HL-60 (cell line): ENCODE results near the gene FNDC5.

Source experiments
- DNase-seq, 2 experiments: peaks; one replicate each; pipeline ENCODE4 v3.0.0-alpha.2; 2010 to 2020; ENCODE audit warnings: low read depth in 1 of 2, low spot score in 1 of 2
- H3K27ac ChIP-seq: fragments of 250-450 bp; sonication (Bioruptor Pico); replicated peaks from 2 replicates; pipeline ENCODE4 v1.5.1; 2020; ENCODE audit warnings: mild to moderate bottlenecking, moderate library complexity
- H3K27me3 ChIP-seq: fragments of 250-450 bp; sonication (Bioruptor Pico); 2 replicates; pipeline ENCODE4 v1.5.1; 2021; ENCODE audit warnings: mild to moderate bottlenecking, moderate library complexity; ENCODE audit not compliant: insufficient read depth, poor library complexity, severe bottlenecking
- H3K4me3 ChIP-seq: replicated peaks from 2 replicates; pipeline ENCODE4 v1.5.1; 2011; ENCODE audit warnings: mild to moderate bottlenecking, control low read depth, low read length; ENCODE audit not compliant: insufficient read depth
- GABPA ChIP-seq: IDR thresholded peaks from 2 replicates; pipeline ENCODE4 v1.6.1; 2012; ENCODE audit warnings: low read depth
- POLR2AphosphoS5 ChIP-seq: IDR thresholded peaks from 2 replicates; pipeline ENCODE4 v1.6.1; 2012; ENCODE audit warnings: low read depth
- SPI1 ChIP-seq: IDR thresholded peaks from 2 replicates; pipeline ENCODE4 v1.6.1; 2012; ENCODE audit warnings: low read depth, mild to moderate bottlenecking, borderline replicate concordance
- TF ChIP-seq, protein P1 (sequence below): IDR thresholded peaks from 2 replicates; pipeline ENCODE4 v1.6.1; 2012; ENCODE audit warnings: low read depth; ENCODE audit not compliant: insufficient replicate concordance
- TF ChIP-seq, protein P2 (sequence below): IDR thresholded peaks from one replicate; pipeline ENCODE4 v1.5.1; 2011; ENCODE audit warnings: low read length, control low read depth, inconsistent platforms; ENCODE audit not compliant: insufficient read depth

FNDC5 gene

DNA sequence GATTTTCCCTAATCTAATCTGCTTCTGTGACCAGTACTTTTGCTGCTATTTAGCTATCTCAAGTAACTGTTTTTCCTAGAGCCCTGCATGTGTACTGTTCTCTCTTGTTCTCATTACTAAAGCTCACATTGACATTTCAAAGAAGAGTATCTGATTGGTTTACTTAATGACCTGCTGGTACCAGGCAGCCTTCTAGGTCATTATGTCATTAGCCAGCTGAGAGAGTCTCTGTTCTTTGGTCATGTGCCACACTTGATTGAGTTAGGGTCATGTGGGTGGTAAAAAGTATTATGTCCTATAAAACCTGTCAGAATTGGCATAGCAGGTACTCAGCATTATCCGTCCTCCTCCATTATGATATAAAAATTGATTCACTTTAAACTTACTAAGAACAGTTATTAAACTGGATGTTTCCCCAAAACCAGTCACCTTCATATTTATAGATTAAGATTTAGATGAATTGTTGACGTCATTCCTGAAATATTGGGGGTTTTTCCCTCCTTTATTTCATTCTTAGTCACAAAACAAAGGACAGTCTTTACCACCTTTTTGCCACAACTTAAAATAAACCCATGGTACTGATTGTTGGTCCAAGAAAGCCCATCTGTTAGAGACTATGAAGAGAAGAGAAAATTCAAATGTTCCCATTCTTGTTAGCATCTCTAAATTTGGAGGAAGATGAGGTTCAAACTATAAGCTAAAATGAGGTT, 22.2 kb downstream of the FNDC5 start:
- no peak overlapping the region for H3K27ac ChIP-seq
- TF ChIP-seq GABPA = no peak
- no peak for TF ChIP-seq POLR2AphosphoS5
- TF ChIP-seq, protein P1, sequence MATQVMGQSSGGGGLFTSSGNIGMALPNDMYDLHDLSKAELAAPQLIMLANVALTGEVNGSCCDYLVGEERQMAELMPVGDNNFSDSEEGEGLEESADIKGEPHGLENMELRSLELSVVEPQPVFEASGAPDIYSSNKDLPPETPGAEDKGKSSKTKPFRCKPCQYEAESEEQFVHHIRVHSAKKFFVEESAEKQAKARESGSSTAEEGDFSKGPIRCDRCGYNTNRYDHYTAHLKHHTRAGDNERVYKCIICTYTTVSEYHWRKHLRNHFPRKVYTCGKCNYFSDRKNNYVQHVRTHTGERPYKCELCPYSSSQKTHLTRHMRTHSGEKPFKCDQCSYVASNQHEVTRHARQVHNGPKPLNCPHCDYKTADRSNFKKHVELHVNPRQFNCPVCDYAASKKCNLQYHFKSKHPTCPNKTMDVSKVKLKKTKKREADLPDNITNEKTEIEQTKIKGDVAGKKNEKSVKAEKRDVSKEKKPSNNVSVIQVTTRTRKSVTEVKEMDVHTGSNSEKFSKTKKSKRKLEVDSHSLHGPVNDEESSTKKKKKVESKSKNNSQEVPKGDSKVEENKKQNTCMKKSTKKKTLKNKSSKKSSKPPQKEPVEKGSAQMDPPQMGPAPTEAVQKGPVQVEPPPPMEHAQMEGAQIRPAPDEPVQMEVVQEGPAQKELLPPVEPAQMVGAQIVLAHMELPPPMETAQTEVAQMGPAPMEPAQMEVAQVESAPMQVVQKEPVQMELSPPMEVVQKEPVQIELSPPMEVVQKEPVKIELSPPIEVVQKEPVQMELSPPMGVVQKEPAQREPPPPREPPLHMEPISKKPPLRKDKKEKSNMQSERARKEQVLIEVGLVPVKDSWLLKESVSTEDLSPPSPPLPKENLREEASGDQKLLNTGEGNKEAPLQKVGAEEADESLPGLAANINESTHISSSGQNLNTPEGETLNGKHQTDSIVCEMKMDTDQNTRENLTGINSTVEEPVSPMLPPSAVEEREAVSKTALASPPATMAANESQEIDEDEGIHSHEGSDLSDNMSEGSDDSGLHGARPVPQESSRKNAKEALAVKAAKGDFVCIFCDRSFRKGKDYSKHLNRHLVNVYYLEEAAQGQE = no peak
- TF ChIP-seq, protein P2, sequence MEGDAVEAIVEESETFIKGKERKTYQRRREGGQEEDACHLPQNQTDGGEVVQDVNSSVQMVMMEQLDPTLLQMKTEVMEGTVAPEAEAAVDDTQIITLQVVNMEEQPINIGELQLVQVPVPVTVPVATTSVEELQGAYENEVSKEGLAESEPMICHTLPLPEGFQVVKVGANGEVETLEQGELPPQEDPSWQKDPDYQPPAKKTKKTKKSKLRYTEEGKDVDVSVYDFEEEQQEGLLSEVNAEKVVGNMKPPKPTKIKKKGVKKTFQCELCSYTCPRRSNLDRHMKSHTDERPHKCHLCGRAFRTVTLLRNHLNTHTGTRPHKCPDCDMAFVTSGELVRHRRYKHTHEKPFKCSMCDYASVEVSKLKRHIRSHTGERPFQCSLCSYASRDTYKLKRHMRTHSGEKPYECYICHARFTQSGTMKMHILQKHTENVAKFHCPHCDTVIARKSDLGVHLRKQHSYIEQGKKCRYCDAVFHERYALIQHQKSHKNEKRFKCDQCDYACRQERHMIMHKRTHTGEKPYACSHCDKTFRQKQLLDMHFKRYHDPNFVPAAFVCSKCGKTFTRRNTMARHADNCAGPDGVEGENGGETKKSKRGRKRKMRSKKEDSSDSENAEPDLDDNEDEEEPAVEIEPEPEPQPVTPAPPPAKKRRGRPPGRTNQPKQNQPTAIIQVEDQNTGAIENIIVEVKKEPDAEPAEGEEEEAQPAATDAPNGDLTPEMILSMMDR = no peak
- TF ChIP-seq SPI1 = no peak
- DNase-seq = no peak
- no peaks in the 10 kb centered on the region for H3K27me3 ChIP-seq
- no peak overlapping the region for H3K4me3 ChIP-seq

DNA sequence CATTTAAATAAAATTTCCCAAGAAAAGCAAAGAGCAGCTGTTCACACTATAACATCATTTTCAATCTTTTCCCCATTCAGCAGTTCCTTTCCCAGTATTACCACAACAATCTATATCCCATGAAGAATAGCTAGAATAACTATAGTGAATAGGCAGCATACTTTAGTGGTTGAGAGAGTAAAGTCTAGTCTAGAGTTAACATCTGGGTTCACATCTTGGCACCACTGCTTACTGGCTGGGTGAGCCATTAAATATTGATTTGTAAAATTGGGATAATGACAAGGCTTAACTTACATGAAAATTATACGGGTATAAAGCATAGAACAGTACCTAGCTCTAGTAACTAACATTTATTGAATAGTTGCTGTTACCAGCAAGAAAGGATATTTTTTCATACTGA, 38.8 kb downstream of the FNDC5 start:
- H3K27ac ChIP-seq = no peak overlapping the region
- no peak overlapping the region for H3K4me3 ChIP-seq
- no peaks in the 10 kb centered on the region for H3K27me3 ChIP-seq
- TF ChIP-seq GABPA (no peak), POLR2AphosphoS5 (no peak), SPI1 (no peak)
- TF ChIP-seq, protein P2 = no peak
- TF ChIP-seq, protein P1 = no peak
- no peak for DNase-seq

DNA sequence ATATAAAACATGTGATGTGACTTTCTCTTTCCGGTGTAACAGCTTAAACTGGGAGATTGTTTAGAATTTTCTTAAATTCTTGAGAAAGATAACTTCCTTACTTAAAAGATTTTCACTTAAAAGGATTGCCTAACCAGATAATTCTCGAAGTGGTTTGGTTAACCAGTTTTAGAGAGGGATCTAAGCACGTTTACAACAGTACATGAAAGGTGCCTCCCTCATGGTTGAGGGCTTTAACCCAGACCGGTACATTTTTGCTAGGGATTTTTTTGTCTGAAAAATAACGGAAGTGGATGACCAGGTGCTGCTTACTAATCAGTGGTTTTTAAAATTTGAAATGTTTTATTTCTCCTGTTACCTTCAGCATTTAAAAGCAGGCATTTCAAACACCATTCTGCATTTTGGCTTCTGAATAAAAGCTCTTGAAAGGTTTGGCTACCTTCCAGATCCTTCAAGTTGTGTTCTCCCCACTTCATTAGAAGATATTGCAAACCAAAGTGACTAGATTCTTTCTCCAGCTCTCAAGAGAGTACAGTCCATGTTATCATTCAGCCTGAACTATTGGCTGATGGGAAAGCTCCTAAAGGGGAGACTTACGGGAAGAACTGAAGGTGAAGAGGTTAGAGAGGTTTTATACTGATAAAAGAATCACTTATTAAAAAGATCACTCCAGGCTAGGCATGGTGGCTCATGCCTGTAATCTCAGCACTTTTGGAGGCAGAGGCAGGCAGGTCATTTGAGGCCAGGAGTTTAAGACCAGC, 40.4 kb downstream of the FNDC5 start:
- DNase-seq = no peak
- TF ChIP-seq, protein P1 = no peak
- TF ChIP-seq SPI1 (no peak), GABPA (no peak), POLR2AphosphoS5 (no peak)
- TF ChIP-seq, protein P2 = no peak

More for the DNA sequence above, 40.4 kb downstream of the FNDC5 start:
- no peaks in the 10 kb centered on the region for H3K27me3 ChIP-seq
- no peak overlapping the region for H3K27ac ChIP-seq
- H3K4me3 ChIP-seq = no peak overlapping the region
